Superior temporal gyrus (tissue), 1 donor: ENCODE measurements around the gene RAET1E.
"Not testable (repeated sequence)": the region's sequence is repeated elsewhere in the genome, so short reads cannot be mapped to it uniquely, and the experiment has no call there.

Source experiments
- DNase-seq: peaks from one replicate; pipeline ENCODE4 v3.0.0-alpha.2; 2016; ENCODE audit errors: extremely low spot score

The RAET1E gene

GRCh38 chr6:149927025-149927424 is 29.1 kb upstream of the RAET1E start:
- DNase-seq, result not testable (repeated sequence)

GRCh38 chr6:149925974-149926777 is 28.3 kb upstream of the RAET1E start:
- peak; percentile 79 for DNase-seq

GRCh38 chr6:149925253-149925973 is 27.5 kb upstream of the RAET1E start:
- DNase-seq, result no peak

- no peak for DNase-seq
These were observed 27.0 kb upstream of the RAET1E start for GRCh38 chr6:149924933-149925252.

GRCh38 chr6:149924206-149924932 is 26.5 kb upstream of the RAET1E start:
- DNase-seq, result no peak

GRCh38 chr6:149923327-149923986 is 25.5 kb upstream of the RAET1E start:
- no peak for DNase-seq

GRCh38 chr6:149922642-149923326 is 24.9 kb upstream of the RAET1E start, which contains the start of gene RAET1G:
TSS of gene RAET1G (minus strand) at chr6:149923121. CDS start at chr6:149923010, 111 bp downstream.
- DNase-seq, result peak; percentile 72

GRCh38 chr6:149922091-149922490 is 24.2 kb upstream of the RAET1E start:
- not testable (repeated sequence) for DNase-seq

GRCh38 chr6:149921361-149921760 is 23.4 kb upstream of the RAET1E start:
- DNase-seq, result no peak

- DNase-seq, result no peak
These were observed 21.9 kb upstream of the RAET1E start for GRCh38 chr6:149919834-149920225.

- DNase-seq, result not testable (repeated sequence)
These were observed 21.4 kb upstream of the RAET1E start for GRCh38 chr6:149919126-149919833.

GRCh38 chr6:149918151-149918905 is 20.4 kb upstream of the RAET1E start:
- no peak for DNase-seq

GRCh38 chr6:149917679-149918078 is 19.8 kb upstream of the RAET1E start:
- no peak for DNase-seq

GRCh38 chr6:149915970-149916865 is 18.3 kb upstream of the RAET1E start:
- DNase-seq, result no peak

GRCh38 chr6:149913540-149914240 is 15.8 kb upstream of the RAET1E start:
- DNase-seq, result no peak

- no peak for DNase-seq
These were observed 15.2 kb upstream of the RAET1E start for GRCh38 chr6:149913085-149913484.

- not testable (repeated sequence) for DNase-seq
These were observed 14.8 kb upstream of the RAET1E start for GRCh38 chr6:149912680-149913079.

GRCh38 chr6:149910721-149911151 is 12.8 kb upstream of the RAET1E start:
- no peak for DNase-seq
